Measurements from ENCODE around the gene RAPGEFL1. TPM values are rescaled to one million over a fixed set of nuclear protein-coding genes. Genes with fewer than 3 reads are reported as not detected.

Gene RAPGEFL1
- total and polyA plus RNA-seq, 4 donors = 0.82 to 3.2 (median 1.4) TPM

DNA sequence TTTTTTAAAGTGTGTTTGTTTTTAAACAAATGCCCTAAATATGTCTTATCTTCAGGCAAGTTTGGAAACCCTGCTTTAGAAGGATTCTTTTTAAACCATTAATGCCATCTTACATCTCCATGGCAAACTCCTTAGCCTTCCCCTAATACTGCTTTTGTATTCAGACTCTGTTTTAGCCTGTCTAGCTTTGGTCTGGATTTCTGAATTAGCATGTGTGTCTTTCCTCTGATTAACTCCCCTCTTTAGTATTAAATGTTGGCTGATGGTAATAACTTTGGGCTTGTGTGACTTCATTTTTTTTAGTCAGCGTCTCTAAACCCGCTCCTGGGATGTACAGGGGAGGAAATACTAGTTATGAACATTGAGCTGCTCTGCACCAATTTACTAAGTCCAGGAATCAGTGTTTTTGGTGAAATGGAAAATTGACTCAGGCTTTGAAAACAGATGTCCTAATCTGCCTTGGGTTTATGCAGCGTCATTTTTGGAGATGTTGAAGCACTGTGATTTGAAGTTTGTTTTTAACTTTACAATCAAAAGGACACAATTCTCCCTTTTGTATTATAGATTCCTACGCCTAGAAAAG, 64.1 kb downstream of the RAPGEFL1 start (continued):
- TF ChIP-seq, protein P1, sequence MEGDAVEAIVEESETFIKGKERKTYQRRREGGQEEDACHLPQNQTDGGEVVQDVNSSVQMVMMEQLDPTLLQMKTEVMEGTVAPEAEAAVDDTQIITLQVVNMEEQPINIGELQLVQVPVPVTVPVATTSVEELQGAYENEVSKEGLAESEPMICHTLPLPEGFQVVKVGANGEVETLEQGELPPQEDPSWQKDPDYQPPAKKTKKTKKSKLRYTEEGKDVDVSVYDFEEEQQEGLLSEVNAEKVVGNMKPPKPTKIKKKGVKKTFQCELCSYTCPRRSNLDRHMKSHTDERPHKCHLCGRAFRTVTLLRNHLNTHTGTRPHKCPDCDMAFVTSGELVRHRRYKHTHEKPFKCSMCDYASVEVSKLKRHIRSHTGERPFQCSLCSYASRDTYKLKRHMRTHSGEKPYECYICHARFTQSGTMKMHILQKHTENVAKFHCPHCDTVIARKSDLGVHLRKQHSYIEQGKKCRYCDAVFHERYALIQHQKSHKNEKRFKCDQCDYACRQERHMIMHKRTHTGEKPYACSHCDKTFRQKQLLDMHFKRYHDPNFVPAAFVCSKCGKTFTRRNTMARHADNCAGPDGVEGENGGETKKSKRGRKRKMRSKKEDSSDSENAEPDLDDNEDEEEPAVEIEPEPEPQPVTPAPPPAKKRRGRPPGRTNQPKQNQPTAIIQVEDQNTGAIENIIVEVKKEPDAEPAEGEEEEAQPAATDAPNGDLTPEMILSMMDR (IDR thresholded peaks at IDR 0.05; ENCODE audit: low read depth, low read length, missing input control) = no peak

GRCh38 chr17:40242774-40243173, 65.5 kb downstream of the RAPGEFL1 start:
- DNase-seq (ENCODE audit: low spot score) = no peak
- Histone ChIP-seq H3K27me3 (ENCODE audit: control insufficient read depth in 4 of 4, insufficient read depth in 4 of 4, low read length in 3 of 4) (no peaks in the 10 kb centered on the region), H3K4me3 (ENCODE audit: low read depth in 1 of 3, low read length in 3 of 3) (no peak overlapping the region), H3K9me3 (ENCODE audit: control insufficient read depth in 4 of 4, low read length in 3 of 4) (no peaks in the 10 kb centered on the region), H3K4me1 (ENCODE audit: control insufficient read depth in 4 of 4, insufficient read depth in 4 of 4, low read length in 3 of 4) (no peaks in the 10 kb centered on the region), H3K27ac (ENCODE audit: low read depth in 1 of 2, low read length in 2 of 2) (no peak overlapping the region), H3K36me3 (ENCODE audit: control insufficient read depth in 4 of 4, insufficient read depth in 3 of 4, low read depth in 1 of 4, low read length in 3 of 4) (peaks cover 0 to 2% (median under 1%) of the 10 kb centered on the region in 4 donors), H3K9ac (ENCODE audit: low read depth in 1 of 2, low read length in 2 of 2) (no peak overlapping the region)
- TF ChIP-seq RAD21 (IDR thresholded peaks at IDR 0.05) = no peak
- TF ChIP-seq FOXA2 (IDR thresholded peaks at IDR 0.05) = no peak
- no peak for TF ChIP-seq EGR1 (IDR thresholded peaks at IDR 0.05; ENCODE audit: low read depth in 2 of 2)
- no peak for TF ChIP-seq GABPA (IDR thresholded peaks at IDR 0.05 in 1 of 2, conservative IDR thresholded peaks at IDR 0.05 in 1 of 2)
- TF ChIP-seq, protein P1 (IDR thresholded peaks at IDR 0.05; ENCODE audit: low read depth, low read length, missing input control) = no peak
- no peak for TF ChIP-seq FOXA1 (IDR thresholded peaks at IDR 0.05)
- no peak for TF ChIP-seq JUND (IDR thresholded peaks at IDR 0.05)
- no peak for TF ChIP-seq NR2F2 (IDR thresholded peaks at IDR 0.05)
- 91% methylated on average over 3 of the region's 3 CpGs for WGBS

- Histone ChIP-seq H3K27me3 (ENCODE audit: control insufficient read depth in 4 of 4, insufficient read depth in 4 of 4, low read length in 3 of 4) (no peaks in the 10 kb centered on the region), H3K36me3 (ENCODE audit: control insufficient read depth in 4 of 4, insufficient read depth in 3 of 4, low read depth in 1 of 4, low read length in 3 of 4) (peaks cover 0 to 2% (median 0%) of the 10 kb centered on the region in 4 donors), H3K4me1 (ENCODE audit: control insufficient read depth in 4 of 4, insufficient read depth in 4 of 4, low read length in 3 of 4) (no peaks in the 10 kb centered on the region), H3K4me3 (ENCODE audit: low read depth in 1 of 3, low read length in 3 of 3) (no peak overlapping the region), H3K9ac (ENCODE audit: low read depth in 1 of 2, low read length in 2 of 2) (no peak overlapping the region), H3K27ac (ENCODE audit: low read depth in 1 of 2, low read length in 2 of 2) (no peak overlapping the region), H3K9me3 (ENCODE audit: control insufficient read depth in 4 of 4, low read length in 3 of 4) (no peaks in the 10 kb centered on the region)
- WGBS = 99% methylated on average over 3 of the region's 3 CpGs
- no peak for DNase-seq (ENCODE audit: low spot score)
- TF ChIP-seq, protein P2, sequence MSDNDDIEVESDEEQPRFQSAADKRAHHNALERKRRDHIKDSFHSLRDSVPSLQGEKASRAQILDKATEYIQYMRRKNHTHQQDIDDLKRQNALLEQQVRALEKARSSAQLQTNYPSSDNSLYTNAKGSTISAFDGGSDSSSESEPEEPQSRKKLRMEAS (IDR thresholded peaks at IDR 0.05) = no peak
- TF ChIP-seq, protein P3, sequence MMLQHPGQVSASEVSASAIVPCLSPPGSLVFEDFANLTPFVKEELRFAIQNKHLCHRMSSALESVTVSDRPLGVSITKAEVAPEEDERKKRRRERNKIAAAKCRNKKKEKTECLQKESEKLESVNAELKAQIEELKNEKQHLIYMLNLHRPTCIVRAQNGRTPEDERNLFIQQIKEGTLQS (IDR thresholded peaks at IDR 0.05) = no peak
- TF ChIP-seq JUND (IDR thresholded peaks at IDR 0.05) = no peak
- TF ChIP-seq ZBTB33 (IDR thresholded peaks at IDR 0.05) = no peak
- TF ChIP-seq, protein P4, sequence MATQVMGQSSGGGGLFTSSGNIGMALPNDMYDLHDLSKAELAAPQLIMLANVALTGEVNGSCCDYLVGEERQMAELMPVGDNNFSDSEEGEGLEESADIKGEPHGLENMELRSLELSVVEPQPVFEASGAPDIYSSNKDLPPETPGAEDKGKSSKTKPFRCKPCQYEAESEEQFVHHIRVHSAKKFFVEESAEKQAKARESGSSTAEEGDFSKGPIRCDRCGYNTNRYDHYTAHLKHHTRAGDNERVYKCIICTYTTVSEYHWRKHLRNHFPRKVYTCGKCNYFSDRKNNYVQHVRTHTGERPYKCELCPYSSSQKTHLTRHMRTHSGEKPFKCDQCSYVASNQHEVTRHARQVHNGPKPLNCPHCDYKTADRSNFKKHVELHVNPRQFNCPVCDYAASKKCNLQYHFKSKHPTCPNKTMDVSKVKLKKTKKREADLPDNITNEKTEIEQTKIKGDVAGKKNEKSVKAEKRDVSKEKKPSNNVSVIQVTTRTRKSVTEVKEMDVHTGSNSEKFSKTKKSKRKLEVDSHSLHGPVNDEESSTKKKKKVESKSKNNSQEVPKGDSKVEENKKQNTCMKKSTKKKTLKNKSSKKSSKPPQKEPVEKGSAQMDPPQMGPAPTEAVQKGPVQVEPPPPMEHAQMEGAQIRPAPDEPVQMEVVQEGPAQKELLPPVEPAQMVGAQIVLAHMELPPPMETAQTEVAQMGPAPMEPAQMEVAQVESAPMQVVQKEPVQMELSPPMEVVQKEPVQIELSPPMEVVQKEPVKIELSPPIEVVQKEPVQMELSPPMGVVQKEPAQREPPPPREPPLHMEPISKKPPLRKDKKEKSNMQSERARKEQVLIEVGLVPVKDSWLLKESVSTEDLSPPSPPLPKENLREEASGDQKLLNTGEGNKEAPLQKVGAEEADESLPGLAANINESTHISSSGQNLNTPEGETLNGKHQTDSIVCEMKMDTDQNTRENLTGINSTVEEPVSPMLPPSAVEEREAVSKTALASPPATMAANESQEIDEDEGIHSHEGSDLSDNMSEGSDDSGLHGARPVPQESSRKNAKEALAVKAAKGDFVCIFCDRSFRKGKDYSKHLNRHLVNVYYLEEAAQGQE (IDR thresholded peaks at IDR 0.05) = no peak
- no peak for TF ChIP-seq FOXA1 (IDR thresholded peaks at IDR 0.05)
- no peak for TF ChIP-seq FOXA2 (IDR thresholded peaks at IDR 0.05)
- TF ChIP-seq RAD21 (IDR thresholded peaks at IDR 0.05) = no peak
Measured at GRCh38 chr17:40243761-40244160, 66.5 kb downstream of the RAPGEFL1 start.

All from liver (tissue), 9 donors.